Cerebellar cortex (tissue), 1 donor: ENCODE results near the gene REPIN1.
A peak's percentile ranks its signal among the peaks of the same experiment; 100 is the strongest.
"Not testable (repeated sequence)": the region's sequence is repeated elsewhere in the genome, so short reads cannot be mapped to it uniquely, and the experiment has no call there.

Experiments
- DNase-seq: peaks from one replicate; pipeline ENCODE4 v3.0.0-alpha.2; 2015; ENCODE audit warnings: low spot score

REPIN1 gene

GRCh38 chr7:150376560-150376959 lies 7.9 kb downstream of the REPIN1 start:
- no peak for DNase-seq

GRCh38 chr7:150377196-150377595 lies 8.6 kb downstream of the REPIN1 start:
- DNase-seq = no peak

- DNase-seq = no peak
These were observed 9.0 kb downstream of the REPIN1 start for GRCh38 chr7:150377635-150378034.

- peak; percentile 84 for DNase-seq
These were observed 9.7 kb downstream of the REPIN1 start for GRCh38 chr7:150378115-150378852.

GRCh38 chr7:150378853-150379440 lies 10.3 kb downstream of the REPIN1 start, which contains the start of gene ZNF775:
Gene ZNF775 (plus strand): TSS chr7:150379330. CDS start chr7:150388471, 9,141 bp downstream.
- DNase-seq = peak; percentile 95

GRCh38 chr7:150379441-150380379 lies 11.1 kb downstream of the REPIN1 start:
- DNase-seq = no peak

- DNase-seq = no peak
These were observed 11.8 kb downstream of the REPIN1 start for GRCh38 chr7:150380463-150380862.

- DNase-seq = no peak
These were observed 12.5 kb downstream of the REPIN1 start for GRCh38 chr7:150381096-150381495.

- DNase-seq = no peak
These were observed 13.1 kb downstream of the REPIN1 start for GRCh38 chr7:150381785-150382122.

GRCh38 chr7:150382123-150382843 lies 13.7 kb downstream of the REPIN1 start:
- DNase-seq = no peak

- DNase-seq = no peak
These were observed 14.2 kb downstream of the REPIN1 start for GRCh38 chr7:150382844-150383225.

GRCh38 chr7:150383710-150384397 lies 15.2 kb downstream of the REPIN1 start:
- DNase-seq = peak; percentile 64

- DNase-seq = no peak
These were observed 16.0 kb downstream of the REPIN1 start for GRCh38 chr7:150384406-150385301.

- DNase-seq = peak; percentile 61
These were observed 16.7 kb downstream of the REPIN1 start for GRCh38 chr7:150385302-150385723.

- not testable (repeated sequence) for DNase-seq
These were observed 17.3 kb downstream of the REPIN1 start for GRCh38 chr7:150385884-150386283.

- peak; percentile 60 for DNase-seq
These were observed 19.7 kb downstream of the REPIN1 start for GRCh38 chr7:150388306-150388705.

- peak; percentile 84 for DNase-seq
These were observed 20.3 kb downstream of the REPIN1 start for GRCh38 chr7:150388709-150389531.

- no peak for DNase-seq
These were observed 20.9 kb downstream of the REPIN1 start for GRCh38 chr7:150389532-150389816.

- no peak for DNase-seq
These were observed 21.6 kb downstream of the REPIN1 start for GRCh38 chr7:150390205-150390604.

GRCh38 chr7:150393325-150393724 lies 24.7 kb downstream of the REPIN1 start:
- DNase-seq = no peak
